ENCODE results near the gene NEURL1.

The NEURL1 gene

DNA sequence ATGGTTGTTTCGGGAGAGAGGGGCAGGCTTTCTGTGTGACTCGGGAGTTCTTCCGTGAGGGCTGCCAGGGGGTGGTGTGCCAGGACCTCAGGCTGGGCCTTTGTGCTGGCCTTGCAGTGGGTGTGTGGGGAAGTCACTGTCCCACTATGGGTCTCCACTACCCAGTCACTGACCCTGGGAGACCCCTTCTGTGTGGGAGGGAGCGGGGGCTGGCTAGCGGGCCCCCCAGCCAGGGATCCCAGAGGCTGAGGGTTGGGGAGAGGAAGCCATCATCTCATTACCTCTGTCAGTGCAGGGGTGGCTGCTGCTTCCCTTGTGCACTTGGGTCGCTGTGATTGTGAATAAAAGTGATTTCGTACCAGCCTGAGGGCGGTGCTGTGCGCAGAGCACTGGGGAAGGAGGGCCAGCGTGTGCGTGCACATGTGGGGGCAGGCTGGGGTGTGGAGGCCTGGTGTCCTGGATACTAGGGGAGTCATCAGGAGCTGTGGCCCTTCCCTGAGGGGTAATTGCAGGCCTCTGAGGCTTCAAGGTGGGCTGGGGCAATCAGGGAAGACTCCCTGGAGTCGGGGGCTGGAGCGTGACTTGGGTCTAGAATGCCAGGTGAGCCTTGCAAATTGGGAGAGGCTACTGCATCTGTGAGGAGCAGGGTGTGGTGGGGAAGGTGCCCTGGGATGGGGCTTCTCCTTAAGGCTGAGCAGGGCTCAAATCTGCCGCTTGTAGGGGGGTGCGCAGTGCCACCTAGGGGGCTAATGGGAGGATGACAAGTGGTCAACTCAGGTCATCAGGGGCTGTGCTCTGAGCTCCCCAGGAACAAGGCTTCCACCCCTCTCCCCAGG is 98.9 kb downstream of the NEURL1 start:
- TF ChIP-seq, protein P1, sequence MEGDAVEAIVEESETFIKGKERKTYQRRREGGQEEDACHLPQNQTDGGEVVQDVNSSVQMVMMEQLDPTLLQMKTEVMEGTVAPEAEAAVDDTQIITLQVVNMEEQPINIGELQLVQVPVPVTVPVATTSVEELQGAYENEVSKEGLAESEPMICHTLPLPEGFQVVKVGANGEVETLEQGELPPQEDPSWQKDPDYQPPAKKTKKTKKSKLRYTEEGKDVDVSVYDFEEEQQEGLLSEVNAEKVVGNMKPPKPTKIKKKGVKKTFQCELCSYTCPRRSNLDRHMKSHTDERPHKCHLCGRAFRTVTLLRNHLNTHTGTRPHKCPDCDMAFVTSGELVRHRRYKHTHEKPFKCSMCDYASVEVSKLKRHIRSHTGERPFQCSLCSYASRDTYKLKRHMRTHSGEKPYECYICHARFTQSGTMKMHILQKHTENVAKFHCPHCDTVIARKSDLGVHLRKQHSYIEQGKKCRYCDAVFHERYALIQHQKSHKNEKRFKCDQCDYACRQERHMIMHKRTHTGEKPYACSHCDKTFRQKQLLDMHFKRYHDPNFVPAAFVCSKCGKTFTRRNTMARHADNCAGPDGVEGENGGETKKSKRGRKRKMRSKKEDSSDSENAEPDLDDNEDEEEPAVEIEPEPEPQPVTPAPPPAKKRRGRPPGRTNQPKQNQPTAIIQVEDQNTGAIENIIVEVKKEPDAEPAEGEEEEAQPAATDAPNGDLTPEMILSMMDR (IDR thresholded peaks at IDR 0.05; ENCODE audit: control insufficient read depth, extremely low read depth, insufficient read depth) = peak; percentile 81
- no peak overlapping the region for H3K4me3 ChIP-seq (ENCODE audit: low read depth, low read length)
- DNase-seq (ENCODE audit: low read depth) = no peak

DNA sequence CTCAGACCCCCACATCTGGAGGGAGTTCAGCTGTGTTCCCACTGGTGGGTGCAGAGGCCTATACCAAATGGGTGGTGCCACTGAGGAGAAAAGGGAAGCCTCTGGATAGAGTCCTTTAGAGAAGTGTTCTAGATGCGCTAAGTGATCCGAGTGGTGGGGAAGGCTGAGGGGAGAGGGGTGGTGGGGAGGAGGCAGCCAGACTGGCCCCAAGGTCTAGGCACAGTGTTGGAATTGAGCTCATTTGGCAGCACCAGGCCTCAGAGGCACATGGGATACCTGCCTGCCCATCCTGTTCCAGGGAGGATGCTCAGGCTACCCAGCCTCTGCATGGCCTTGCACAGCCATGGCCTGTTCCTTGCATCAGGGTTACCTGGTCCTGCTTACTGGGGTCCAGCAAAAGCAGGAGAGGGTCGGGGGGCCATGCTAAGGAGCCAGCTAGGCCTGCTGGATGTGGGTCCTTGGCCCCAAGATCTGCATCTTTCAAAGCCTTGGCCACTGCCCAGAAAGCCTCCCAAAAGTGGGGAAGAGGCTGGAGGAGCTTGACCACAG is 99.6 kb downstream of the NEURL1 start:
- H3K4me3 ChIP-seq (ENCODE audit: low read depth, low read length) = no peak overlapping the region
- TF ChIP-seq, protein P1 (IDR thresholded peaks at IDR 0.05; ENCODE audit: control insufficient read depth, extremely low read depth, insufficient read depth) = no peak
- no peak for DNase-seq (ENCODE audit: low read depth)

DNA sequence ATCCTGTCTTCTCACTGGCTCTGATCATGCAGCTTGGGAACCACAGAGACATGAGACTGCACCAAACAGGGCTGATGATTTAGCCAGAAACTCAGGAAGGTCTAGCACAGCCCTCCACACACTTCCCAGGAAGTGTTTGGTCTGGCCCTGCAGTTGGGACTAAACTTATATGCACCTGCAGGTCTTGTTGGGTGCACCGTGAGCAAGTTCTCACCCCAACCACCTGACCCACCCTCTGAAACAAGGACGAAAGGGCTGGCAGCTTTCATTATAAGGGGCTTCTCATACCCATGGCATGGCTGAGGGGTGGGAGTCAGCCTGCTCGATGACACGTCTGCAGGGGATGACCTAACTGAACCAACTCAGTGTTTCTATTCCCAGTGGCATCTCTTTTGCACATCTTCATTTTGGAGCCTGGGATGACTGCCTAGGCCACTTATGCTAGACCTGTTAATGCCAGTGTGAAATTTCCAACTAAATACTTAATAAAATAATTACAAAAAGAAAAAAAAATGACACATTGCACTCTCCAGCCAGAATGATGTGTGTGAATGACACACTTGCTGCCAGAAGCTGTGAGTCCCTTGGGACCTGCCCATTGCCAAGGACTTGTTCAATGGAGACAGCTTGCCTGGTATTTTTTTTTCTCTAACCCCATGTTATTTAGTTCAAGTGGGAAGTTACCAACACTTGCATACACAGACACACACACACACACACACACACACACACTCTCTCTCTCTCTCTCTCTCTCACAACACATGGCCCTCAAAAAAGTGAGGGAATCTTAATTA is 102.6 kb downstream of the NEURL1 start:
- no peak overlapping the region for H3K4me3 ChIP-seq (ENCODE audit: low read depth, low read length)
- TF ChIP-seq, protein P1 (IDR thresholded peaks at IDR 0.05; ENCODE audit: control insufficient read depth, extremely low read depth, insufficient read depth) = no peak
- DNase-seq (ENCODE audit: low read depth) = no peak

DNA sequence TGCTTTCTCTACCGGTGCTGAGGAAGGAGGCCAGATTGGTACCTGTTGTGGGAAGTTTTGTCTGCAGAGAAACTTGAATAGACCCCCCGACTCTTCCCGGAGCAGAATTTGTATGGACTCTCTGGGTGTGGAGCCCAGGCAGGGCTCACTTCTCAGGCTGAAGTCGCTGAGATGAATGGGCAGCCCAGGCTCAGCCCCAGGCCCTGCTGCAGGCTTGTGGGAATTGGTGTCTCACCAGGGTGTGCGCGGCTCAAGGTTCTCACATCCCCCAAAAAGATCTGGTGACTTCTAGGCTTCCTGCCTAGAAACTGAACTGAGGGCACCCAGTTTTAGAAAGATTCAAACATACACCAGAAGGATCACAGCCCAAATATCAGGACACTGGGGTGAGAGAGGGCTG is 103.5 kb downstream of the NEURL1 start:
- TF ChIP-seq, protein P1 (IDR thresholded peaks at IDR 0.05; ENCODE audit: control insufficient read depth, extremely low read depth, insufficient read depth) = no peak
- H3K4me3 ChIP-seq (ENCODE audit: low read depth, low read length) = no peak overlapping the region
- DNase-seq (ENCODE audit: low read depth) = no peak

DNA sequence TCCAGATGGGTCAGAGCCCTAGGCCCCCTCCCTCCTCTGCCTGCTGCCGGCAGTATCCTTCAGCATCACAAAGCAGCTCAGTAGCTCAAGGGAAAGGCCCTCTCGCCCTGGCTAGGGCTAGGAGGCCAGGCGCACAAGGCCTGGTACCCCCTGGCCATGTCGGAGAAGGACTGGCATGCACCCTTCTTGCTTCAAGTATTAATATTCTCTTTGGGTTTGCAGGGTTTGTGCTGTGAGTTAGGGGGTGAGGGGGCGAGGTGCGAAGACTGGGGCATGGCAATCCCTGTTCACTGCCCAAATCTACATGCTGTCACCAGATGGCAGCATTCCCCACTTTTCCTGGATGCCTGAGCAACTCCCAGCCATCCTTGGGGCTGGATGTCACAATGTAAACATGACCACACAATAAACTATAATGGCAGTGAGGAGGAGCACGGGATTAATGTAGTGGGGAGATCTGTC is 105.2 kb downstream of the NEURL1 start:
- peak; percentile 78 for DNase-seq (ENCODE audit: low read depth)
- TF ChIP-seq, protein P1 (IDR thresholded peaks at IDR 0.05; ENCODE audit: control insufficient read depth, extremely low read depth, insufficient read depth) = peak; percentile 96
- no peak overlapping the region for H3K4me3 ChIP-seq (ENCODE audit: low read depth, low read length)

DNA sequence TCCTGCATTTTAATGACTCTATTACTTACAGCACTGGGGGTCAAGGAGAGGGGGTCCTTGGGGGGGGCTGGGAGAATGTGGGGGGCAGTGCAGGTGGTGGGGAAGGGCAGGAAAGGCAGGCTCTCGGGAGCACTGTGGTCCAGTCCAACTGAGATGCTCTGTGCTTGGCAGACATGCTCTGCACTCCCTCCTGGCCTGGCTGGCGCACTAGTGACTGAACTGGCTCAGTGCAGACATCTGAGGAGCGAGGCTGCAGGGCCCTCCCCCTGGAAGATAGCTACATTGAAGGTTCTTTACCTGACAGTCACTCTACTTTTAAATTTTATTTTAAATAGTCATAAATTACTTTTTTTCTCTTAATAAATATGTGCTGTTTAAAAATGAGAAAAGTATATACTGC is 105.7 kb downstream of the NEURL1 start:
- no peak for DNase-seq (ENCODE audit: low read depth)
- TF ChIP-seq, protein P1 (IDR thresholded peaks at IDR 0.05; ENCODE audit: control insufficient read depth, extremely low read depth, insufficient read depth) = no peak
- no peak overlapping the region for H3K4me3 ChIP-seq (ENCODE audit: low read depth, low read length)

Measured in LNCaP clone FGC (cell line).